CD1c-positive myeloid dendritic cell (primary cell): Measurements from ENCODE around the gene CCL22.
A peak's percentile ranks its signal among the peaks of the same experiment; 100 is the strongest.
"Not testable (repeated sequence)": the region's sequence is repeated elsewhere in the genome, so short reads cannot be mapped to it uniquely, and the experiment has no call there.

Experiments
- DNase-seq: peaks from one replicate; pipeline ENCODE4 v3.0.0-alpha.2; 2016; ENCODE audit errors: extremely low spot score

CCL22 gene

DNA sequence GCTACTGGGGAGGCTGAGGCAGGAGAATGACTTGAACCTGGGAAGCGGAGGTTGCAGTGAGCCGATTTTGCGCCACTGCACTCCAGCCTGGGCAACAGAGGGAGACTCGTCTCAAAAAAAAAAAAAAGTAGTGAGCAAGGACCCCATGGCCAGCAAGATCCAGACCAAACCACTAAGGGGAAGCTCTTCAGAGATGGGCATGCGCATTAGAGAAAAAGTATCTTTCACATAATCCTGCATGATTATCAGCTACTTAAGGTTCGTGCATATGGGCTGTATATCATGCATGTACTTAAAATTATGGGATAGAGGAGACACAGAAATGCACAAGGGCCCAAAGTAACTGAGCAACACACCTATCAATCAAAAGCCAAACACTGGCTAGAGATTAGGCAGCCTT lies 10.7 kb upstream of the CCL22 start:
- DNase-seq = no peak

DNA sequence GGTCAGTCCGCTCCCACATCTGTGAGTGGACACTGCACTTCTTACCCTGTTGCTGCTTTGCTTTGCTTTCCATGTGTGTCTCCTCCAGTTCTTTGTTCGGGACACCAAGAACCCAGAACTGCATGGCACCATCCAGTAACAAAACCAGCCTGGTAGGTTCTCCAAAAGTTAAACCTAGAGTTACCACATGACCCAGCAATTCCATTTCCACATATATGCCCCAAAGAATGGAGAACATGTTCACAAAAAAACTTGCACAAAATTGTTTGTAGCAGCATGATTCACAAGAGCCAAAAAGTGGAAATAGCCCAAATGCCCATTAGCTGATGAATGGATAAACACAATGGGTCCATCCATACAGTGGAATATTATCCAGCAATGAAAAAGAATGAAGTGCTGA lies 10.3 kb upstream of the CCL22 start:
- DNase-seq = peak; percentile 82

DNA sequence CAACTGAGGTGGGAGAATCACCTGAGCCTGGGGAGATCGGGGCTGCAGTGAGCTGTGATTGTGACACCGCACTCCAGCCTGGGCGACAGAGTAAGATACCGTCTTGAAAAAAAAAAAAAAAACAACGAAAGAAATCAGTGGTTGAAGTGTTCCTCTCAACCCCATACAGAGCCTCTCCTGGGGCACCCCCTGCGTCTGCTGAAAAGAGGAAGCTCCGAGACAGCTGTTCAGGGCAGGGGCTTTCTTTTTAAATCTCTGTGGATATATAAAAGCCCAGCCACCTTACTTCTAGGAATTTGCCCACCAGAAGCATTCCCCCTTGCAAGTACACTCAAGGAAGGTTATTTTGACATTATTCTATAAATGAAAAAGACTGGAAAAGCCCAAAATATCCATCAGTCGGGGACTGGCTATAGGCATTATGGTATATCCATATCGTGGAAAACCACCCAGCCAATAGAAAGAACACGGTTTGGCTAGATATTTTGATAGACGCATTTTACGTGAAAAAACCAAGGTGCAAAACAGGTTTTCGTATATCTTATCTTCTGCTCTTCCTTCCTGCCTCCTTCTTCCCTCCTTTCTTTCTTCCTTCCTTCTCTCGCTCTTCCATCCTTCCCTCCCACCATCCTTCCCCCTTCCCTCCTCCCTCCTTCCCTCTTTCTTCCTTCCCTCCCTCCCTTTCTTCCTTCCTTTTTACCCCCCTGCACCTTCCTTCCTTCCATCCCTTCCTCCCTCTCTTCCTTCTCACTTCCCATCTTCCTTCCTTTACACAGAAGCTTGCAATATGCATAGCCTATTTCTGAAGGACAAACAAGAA lies 9.2 kb upstream of the CCL22 start:
- peak; percentile 65 for DNase-seq

DNA sequence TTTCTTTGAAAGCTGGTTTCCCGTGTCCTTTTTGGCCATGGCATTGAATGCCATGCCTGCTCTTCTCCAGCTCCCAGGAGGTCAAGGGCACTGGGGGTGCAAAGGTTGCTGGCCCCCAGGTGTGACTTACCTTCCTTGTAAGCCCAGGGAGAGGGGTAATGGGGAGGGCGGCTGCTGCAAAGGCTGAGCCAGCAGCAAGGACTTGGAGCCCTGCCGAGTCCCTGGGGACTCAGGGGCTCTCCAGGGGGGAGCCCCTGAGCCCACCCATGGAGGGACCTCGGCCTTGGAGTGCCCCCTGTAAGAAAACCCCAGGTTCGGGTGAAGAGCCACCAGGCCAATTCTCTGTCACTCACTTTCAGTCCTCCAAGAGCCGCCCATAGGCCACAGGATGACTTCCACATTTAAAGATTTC lies 5.9 kb upstream of the CCL22 start:
- no peak for DNase-seq

DNA sequence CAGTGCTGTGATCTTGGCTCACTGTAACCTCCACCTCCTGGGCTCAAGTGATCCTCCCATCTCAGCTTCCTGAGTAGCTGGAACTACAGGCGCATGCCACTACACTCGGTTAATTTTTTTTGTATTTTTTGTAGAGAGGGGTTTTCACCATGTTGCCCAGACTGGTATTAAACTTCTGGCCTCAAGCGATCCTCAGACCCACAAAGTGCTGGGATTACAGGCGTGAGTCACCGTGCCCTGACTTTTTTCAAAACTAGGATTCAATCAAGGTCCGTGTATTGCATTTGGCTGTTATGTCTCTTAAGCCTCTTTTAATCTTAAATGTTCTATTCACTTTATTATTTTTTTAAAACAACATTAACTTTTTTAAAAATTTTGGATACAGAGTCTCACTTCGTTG lies 4.3 kb upstream of the CCL22 start:
- DNase-seq = no peak

DNA sequence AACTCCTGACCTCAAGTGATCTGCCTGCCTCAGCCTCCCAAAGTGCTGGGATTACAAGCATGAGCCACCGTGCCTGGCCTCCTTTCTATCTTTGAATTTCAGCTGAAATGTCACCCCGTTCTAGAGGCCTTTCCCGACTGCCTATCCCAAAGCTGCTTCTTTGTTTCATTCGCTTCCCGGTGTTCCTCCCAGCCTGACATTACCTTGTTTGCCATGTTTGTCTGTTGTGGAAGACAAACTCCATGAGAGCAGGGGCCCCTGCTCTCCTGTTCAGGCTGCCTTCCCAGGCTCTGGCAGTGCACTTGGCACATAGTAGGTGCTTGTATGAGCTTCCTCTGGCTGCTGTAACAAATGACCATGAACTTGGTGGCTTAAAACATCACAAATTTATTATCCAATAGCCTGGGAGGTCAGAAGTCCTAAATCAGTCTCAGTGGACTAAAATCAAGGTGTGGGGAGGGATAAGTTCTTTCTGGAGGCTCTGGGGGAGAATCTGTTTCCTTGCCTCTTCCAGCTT lies 2.6 kb upstream of the CCL22 start:
- no peak for DNase-seq

DNA sequence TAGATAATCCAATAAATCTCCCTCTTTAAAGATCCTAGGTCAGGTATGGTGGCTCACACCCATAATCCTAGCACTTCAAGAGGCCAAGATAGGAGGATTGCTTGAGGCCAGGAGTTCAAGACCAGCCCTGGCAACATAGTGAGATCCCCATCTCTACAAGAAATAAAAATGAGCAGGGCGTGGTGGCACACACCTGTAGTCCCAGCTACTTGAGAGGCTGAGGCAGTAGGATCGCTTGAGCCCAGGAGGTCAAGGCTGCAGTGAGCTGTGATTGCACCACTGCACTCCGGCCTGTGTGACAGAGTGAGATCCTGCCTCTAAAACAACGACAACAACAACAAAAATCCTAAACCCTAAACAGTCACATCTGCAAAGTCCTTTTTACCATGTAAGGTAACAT lies 2.0 kb upstream of the CCL22 start:
- DNase-seq = no peak

DNA sequence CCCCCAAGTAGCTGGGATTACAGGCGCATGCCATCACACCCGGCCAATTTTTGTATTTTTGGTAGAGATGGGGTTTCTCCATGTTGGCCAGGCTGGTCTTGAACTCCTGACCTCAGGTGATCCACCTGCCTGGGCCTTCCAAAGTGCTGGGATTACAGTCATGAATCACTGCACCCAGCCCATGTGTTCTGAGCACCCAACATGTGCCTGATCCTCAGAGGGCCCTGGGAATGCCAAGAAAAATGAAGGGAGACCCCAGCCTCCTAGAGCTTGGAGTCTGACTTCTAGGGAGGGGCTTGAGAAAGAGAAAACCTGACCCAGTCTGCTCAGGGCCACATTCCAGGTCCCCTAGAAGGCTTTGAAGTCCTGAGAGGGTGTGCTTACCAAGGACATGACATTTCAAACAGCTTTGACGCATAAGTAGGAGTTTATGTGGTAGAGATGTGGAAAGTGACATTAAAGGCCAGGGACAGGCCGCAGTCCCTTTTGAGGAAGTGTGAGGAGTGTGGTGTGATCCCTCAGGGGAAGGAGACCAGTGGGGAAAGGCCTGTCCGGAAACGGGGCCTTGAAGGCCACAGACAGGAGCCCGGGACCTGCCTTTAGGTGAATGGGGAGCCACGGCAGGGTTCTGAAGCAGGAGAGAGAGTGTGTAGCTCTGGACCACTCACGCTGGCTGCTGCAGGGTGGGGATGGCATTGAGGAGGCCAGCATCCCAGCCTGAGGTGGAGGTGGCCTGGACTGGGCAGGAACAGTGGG lies 1.1 kb upstream of the CCL22 start:
- DNase-seq = peak; percentile 82

DNA sequence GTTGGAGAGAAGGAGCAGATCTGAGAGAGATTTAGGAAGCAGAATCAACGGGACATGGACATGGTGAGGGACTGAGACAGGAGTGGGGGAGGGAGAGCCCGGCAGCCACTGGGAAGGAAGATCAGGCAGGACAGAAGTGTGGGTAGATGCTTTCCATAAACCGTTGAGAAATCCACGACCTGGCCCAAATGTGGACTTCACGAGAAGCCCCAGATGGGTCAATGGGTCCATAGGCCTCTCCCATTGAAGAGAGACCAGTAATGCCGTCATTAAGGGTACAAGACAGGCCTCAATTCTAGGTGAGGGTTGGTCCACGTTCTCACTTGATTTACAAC lies 530 bp upstream of the CCL22 start:
- peak; percentile 75 for DNase-seq

DNA sequence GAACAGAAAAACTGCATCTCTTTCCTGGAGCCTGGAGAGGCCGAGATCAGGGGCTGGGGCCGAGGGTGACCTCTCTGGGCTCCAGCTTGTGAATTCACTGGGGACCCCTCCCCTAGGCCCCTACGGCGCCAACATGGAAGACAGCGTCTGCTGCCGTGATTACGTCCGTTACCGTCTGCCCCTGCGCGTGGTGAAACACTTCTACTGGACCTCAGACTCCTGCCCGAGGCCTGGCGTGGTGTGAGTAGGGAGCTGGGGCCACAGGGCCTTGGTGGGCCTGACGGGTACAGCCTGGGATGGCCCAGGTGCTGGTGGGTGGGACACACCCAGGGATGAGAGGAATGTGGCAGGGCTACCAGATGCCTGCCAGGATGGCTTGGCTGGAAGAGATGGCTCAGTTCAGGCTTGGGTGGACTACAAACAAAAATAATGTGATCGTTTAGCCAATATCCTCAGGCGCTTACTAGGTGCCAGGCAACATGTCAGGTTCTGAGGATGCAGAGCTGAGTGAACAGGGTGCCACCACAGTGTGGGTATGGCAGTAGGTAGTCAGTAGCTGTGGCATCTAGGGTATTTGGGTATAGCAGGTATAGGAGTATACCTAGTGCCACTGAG lies 1.8 kb downstream of the CCL22 start:
- no peak for DNase-seq

DNA sequence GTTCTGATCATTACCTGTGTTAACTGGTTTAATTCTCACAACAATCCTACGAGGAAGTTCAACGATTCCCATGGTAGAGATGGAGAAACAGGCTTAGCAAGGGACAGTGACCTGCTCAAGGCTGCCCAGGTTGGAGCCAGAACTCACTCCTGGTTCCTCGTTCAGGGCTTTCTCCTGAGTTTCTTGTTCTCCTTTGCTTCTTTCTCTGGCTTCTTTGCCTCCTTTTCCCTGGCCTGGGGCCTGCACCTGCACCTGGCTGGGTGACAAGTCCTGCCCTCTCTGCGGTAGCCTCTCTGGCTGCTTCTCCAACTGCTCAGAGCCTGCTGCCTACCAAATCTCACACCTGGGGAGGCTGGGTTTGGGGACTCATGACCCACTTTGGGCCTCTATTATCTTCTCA lies 2.8 kb downstream of the CCL22 start:
- no peak for DNase-seq

DNA sequence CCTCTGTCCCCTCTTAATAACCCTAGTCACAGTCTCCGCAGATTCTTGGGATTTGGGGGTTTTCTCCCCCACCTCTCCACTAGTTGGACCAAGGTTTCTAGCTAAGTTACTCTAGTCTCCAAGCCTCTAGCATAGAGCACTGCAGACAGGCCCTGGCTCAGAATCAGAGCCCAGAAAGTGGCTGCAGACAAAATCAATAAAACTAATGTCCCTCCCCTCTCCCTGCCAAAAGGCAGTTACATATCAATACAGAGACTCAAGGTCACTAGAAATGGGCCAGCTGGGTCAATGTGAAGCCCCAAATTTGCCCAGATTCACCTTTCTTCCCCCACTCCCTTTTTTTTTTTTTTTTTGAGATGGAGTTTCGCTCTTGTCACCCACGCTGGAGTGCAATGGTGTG lies 5.6 kb downstream of the CCL22 start:
- DNase-seq = no peak

DNA sequence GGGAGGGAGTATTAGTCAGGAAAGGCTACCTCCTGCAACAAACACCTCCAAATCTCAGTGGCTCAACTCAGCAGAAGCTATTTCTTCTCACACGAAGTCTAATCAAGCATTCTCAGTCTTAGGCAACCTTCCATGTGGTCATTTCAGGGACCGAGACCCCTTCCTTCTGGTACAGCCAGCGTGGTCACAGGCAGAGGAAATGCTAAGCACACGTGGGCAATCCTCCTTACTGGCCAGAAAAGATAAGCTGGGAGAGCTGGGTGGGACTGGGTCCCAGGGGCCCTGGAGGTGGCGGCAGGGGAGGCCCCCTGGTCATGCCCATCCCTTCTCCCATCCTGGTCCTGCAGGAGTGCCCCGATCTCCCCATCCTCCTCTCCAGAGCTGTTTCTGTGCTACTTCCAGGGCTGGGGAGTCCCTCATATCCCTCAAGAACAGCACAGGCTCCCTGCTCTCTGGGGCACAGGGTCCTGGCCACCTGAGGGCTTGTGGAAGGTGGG lies 8.0 kb downstream of the CCL22 start:
- DNase-seq = peak; percentile 28

DNA sequence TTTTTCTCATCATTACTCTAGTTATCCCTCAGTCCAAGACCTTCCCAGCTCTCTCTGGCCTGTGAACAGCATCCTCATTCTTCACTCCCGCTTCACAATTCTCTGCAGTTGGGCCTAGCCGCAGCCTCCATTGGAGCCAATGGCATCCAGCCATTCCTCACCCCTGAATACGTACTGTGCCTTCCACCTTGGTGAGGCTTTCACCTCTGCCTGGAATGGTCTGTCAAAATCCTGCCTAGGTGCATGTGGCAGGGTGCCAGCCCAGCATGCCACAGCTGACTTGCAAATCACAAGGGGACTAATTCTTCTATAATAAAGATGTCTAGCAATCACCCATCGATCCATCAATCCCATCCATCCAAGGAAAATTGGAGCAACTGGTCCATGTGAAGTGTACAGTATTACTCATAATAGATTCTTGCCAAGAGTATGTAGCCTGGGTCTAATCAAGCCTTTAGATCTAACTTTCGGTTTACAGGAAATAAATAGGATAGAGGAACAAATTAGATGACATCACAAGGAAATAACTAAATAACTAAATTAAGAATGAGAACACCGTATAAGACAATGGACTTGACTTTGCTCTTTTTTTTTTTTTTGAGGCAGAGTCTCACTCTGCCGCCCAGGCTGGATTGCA lies 8.7 kb downstream of the CCL22 start:
- DNase-seq = no peak

DNA sequence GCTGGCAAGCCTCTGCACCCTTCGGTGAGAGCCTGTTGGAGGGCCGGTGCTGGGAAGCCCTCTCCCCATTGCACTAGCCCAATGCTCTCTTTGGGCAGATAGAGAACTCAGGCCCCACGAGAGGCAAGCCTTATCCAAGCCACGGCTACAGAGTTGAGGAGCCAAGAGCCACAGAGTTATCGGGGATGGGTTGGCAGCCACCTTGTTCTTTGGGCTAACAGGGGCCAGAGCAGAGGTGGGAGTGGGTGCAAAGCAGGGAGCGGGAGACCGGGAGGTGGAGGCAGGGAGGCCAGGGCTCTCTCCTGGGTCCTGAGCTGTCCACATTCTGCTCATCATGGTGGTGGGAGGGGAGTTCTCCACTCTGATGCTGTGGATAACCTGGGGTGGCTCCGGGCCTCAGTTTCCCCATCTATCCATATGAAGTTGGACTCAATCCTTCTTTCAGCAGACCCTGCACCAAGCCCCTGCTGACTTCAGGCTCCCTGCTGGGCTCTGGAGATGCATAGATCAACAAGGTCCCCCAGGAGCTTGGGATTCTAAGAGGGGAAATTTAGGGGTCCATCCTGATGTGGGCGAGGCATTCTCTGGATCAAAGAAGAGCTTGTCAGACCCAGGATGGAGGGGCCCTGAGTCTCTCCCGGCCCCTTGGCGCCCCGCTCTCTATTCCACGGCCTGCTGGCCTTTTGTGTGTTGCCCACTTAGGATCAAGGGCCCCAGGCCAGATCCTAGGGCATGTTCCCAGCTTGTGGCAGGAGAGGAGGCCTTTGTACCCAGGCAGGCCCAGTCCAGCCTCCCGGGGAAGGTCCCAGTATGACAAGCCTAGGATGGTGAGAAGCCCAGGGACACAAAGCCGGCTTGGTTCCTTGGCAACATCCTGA lies 13.2 kb downstream of the CCL22 start:
- DNase-seq = no peak

DNA sequence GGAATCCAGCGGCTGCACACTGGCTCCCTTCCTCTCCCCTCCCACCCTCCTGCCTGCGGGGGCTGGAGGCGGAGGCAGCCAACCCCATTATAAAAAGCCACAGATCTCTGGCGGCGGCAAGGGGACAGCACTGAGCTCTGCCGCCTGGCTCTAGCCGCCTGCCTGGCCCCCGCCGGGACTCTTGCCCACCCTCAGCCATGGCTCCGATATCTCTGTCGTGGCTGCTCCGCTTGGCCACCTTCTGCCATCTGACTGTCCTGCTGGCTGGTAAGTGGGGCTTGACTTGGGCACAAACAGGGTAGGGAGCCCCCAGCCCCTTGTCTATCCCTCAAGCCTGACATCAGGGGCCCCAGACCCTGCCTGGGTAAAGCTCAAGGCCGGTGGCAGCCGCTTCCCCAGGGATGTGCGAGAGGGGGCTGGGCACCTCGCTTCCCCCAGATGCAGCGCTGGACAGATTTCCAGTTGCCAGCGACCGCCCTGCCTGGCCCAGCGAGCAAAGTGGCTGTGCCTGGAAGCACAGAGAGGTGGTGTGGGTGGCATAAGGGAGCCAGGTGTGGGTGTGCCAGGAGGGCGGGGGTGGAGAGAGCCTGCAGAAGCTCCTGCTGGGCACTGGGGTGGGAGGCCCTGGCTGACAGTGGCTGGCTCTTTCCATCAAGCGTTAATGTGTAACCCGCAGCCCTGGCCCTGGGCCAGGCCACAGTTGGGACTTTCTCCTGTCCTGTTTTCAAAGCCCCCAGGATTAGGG lies 14.0 kb downstream of the CCL22 start, which contains the start of gene CX3CL1:
Gene CX3CL1, plus strand, starts transcription at position 119 of the 745 bp plus-strand sequence. Its CDS starts 79 bp downstream, at position 198.
- no peak for DNase-seq

DNA sequence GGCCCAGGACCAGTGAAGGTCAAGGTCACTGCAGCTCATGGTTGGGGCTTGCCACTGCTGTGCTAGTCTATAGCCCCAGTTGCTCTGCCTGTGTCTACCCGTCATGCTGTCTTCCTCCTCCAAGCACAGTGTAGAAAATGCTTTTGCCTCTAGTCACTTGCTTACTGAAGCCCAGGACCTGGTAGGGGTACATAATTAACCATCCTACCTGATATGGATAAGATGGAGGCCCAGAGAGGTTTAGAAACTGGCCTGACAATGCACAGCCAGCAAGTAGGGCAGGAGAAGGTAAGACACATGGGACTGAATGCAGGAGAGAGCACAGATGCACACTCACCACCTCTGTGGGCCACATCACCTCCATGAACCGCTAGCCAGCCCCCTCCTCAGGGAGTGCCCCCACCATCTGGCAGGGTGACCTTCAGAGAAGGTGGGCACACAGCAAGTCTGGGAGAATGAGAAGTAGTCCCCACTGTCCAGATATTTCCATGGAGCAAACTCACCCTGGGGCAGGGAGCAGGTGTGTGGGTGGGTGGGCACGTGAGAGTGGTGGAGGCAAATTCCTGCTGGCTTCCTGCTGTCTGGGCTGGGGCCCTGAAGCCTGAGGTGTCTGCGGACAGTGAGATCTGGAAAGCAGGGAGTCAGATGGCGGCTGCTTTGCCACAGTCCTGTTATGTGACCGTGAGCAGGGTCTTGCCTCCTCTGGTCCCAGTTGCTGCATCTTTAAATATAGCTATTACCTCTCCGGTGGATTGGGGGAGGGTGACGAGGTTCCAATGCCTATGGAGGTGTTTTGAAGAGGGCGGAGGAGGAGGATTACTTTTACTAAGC lies 14.7 kb downstream of the CCL22 start:
- DNase-seq = no peak

DNA sequence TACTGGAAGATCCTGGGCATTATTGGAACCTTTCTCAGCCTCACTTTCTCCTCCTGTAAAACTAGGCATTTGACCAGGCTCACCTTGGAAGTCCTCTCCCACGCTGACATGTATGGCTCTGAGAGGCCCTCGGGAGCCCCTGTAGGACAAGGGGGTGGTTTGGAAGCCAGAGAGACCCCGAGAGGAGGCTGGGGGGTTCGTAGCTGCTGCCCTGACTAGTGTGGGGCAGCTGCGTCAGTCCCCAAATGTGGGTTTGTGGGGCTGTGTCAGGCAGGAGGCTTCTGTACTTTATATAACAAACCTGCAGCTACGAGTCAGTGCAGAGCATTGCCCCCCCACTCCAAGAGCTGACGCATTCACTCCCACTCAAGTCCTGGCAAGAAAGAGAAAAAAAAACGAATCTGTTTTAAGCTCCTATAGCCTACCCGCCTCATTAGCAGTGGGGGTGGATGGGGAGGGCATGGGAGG lies 15.5 kb downstream of the CCL22 start:
- DNase-seq = peak; percentile 14

DNA sequence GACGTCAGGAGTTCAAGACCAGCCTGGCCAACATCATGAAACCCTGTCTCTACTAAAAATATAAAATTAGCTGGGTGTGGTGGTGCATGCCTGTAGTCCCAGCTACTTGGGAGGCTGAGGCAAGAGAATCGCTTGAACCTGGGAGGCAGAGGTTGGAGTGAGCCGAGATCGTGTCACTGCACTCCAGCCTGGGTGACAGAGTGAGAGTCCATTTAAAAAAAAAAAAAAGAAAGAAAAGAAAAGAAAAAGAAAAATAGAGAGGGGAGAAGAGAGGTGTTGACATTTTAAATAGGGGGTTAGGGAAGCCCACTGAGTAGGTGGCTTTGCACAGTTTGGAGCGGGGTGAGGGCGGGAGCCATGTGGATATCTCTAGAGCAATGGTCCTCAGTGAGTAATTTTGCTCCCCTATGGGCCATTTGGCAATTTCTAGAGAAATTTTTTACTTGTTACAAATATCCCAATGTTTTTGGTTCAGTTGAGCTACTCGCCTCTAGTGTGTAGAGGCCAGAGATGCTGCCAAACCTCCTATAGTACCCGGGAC lies 16.4 kb downstream of the CCL22 start:
- not testable (repeated sequence) for DNase-seq
